Measurements from ENCODE around the gene OR9Q1.

- TF ChIP-seq POLR2A (IDR thresholded peaks at IDR 0.05; ENCODE audit: extremely low read depth, insufficient read length) (no peak), CTCF (IDR thresholded peaks at IDR 0.05; ENCODE audit: low read depth, low read length) (no peak), MAX (IDR thresholded peaks at IDR 0.05; ENCODE audit: low read depth, low read length) (no peak)
Measured at GRCh38 chr11:58043379-58043778, 19.7 kb downstream of the OR9Q1 start.

Measured in NB4 (cell line).